Activated CD4-positive, alpha-beta T cell treated with anti-CD3 and anti-CD28 coated beads, Interleukin-2, amount 50 U/mL, for 24 hours (primary cell): ENCODE results near the gene CDK5R1.

ENCODE experiments used
- DNase-seq, 2 donors: peaks; one replicate each; pipeline ENCODE4 v3.0.0-alpha.2; 2020; ENCODE audit warnings: low read depth in 1 of 2, low spot score in 1 of 2

CDK5R1 gene

GRCh38 chr17:32470405-32471167 lies 16.2 kb upstream of the CDK5R1 start:
- no peak for DNase-seq

- DNase-seq, result no peak
These were observed 15.1 kb upstream of the CDK5R1 start for GRCh38 chr17:32471652-32472051.

GRCh38 chr17:32475258-32475657 lies 11.5 kb upstream of the CDK5R1 start:
- DNase-seq, result no peak

GRCh38 chr17:32477220-32477619 lies 9.6 kb upstream of the CDK5R1 start:
- DNase-seq, result no peak

GRCh38 chr17:32479074-32479617 lies 7.6 kb upstream of the CDK5R1 start:
- DNase-seq, result no peak

- DNase-seq, result no peak
These were observed 5.6 kb upstream of the CDK5R1 start for GRCh38 chr17:32481193-32481592.

- no peak for DNase-seq
These were observed 4.0 kb upstream of the CDK5R1 start for GRCh38 chr17:32482568-32483320.

- DNase-seq, result no peak
These were observed 3.3 kb upstream of the CDK5R1 start for GRCh38 chr17:32483451-32484019.

- no peak for DNase-seq
These were observed 2.7 kb upstream of the CDK5R1 start for GRCh38 chr17:32484041-32484461.

GRCh38 chr17:32484628-32485027 lies 2.2 kb upstream of the CDK5R1 start:
- no peak for DNase-seq

- DNase-seq, result no peak
These were observed 1.3 kb upstream of the CDK5R1 start for GRCh38 chr17:32485261-32486110.

- peak; percentile 45 to 55 for DNase-seq
These were observed 587 bp upstream of the CDK5R1 start for GRCh38 chr17:32486111-32486700.

- no peak for DNase-seq
These were observed 832 bp downstream of the CDK5R1 start for GRCh38 chr17:32487473-32488176.

GRCh38 chr17:32488177-32488542 lies 1.4 kb downstream of the CDK5R1 start:
- DNase-seq, result no peak

- no peak for DNase-seq
These were observed 1.9 kb downstream of the CDK5R1 start for GRCh38 chr17:32488604-32489180.

GRCh38 chr17:32489320-32490100 lies 2.7 kb downstream of the CDK5R1 start:
- DNase-seq, result no peak

GRCh38 chr17:32490101-32490482 lies 3.3 kb downstream of the CDK5R1 start:
- no peak for DNase-seq

GRCh38 chr17:32491371-32492263 lies 4.8 kb downstream of the CDK5R1 start:
- DNase-seq, result no peak
